SIG-M5 (cell line): ENCODE measurements around the gene CCDC8.
"Not testable (repeated sequence)": the region's sequence is repeated elsewhere in the genome, so short reads cannot be mapped to it uniquely, and the experiment has no call there.

Experiments
- DNase-seq: peaks from one replicate; lab custom pipeline; 2025; lab: John Stamatoyannopoulos, UW

The CCDC8 gene

DNA sequence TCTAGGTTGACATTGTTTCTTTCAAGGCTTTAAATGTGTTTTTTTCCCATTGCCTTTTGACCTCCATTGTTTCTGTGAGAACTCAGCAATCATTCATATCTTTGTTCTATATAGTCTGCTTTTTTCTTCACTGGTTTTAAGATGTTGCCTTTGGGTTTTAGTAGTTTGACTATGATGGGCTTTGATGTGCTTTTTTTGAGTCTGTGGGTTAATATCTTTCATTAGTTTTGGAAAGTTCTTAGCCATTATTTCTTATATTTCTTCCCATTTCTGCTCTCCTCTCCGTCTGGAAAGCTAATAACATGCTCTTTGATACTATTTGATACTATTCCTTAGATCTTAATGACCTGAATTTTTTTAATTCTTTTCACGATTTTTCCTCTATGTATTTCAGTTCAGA, 32.7 kb downstream of the CCDC8 start:
- no peak for DNase-seq

DNA sequence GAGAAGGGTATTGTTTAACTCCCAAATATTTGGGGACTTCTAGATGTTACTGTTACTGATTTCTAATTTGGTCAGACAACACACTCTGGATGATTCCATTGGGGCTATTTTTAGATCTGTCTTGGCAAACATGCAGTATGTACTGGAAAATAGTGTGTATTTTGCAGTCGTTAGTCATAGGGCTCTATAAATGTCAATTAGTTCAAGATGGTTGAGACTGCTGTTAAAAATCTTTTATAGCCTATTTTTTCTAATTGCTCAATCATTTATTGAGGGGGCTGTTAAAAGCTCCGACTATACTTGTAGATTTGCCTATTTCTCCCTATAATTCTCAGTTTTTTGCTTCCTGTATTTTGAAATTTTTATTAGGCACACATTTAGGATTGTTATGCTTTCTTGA, 35.1 kb downstream of the CCDC8 start:
- DNase-seq: no peak

DNA sequence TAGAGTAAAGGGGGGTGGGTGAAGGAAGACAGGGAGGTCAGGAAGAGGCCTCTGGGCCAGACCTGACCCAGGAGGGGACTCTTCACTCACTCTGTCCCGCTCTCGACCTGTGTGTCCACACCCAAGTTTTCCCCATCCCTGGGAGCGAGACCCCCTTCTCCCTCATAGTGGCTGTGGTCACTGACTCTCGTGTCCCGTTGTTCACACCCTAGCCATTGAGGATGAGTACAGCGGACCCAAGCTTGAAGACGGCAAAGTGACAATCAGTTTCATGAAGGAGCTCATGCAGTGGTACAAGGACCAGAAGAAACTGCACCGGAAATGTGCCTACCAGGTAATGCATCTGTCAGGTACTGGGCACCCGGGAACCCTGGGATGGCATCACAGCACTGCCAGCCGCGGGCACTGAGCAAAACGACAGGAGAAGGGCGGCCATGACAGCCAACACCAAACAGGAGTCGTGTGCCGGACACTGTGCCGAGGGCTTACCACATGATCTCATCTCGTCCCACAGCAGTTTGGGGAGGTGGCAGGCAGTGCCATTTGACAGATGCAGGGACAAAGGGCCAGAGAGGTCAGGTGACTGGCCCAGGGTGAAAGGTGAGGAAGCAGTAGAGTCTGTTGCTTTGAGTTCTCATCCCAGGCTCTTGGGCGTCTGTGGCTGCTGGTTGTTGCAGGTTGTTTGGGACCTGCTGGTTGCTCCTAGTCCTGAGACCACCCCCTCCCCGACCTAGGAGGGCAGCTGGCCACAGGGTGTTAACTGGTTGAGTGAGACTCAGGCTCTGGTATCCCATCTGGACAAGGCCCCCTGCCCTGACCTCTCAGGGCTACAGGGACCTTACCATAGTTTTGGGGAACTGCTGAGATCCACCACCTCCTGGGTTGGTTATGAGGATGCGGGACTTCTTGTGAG, 36.9 kb downstream of the CCDC8 start:
- no peak for DNase-seq

- not testable (repeated sequence) for DNase-seq
Measured at GRCh38 chr19:46375476-46376067, 37.8 kb downstream of the CCDC8 start.

- no peak for DNase-seq
Measured at GRCh38 chr19:46374536-46375475, 38.6 kb downstream of the CCDC8 start.

DNA sequence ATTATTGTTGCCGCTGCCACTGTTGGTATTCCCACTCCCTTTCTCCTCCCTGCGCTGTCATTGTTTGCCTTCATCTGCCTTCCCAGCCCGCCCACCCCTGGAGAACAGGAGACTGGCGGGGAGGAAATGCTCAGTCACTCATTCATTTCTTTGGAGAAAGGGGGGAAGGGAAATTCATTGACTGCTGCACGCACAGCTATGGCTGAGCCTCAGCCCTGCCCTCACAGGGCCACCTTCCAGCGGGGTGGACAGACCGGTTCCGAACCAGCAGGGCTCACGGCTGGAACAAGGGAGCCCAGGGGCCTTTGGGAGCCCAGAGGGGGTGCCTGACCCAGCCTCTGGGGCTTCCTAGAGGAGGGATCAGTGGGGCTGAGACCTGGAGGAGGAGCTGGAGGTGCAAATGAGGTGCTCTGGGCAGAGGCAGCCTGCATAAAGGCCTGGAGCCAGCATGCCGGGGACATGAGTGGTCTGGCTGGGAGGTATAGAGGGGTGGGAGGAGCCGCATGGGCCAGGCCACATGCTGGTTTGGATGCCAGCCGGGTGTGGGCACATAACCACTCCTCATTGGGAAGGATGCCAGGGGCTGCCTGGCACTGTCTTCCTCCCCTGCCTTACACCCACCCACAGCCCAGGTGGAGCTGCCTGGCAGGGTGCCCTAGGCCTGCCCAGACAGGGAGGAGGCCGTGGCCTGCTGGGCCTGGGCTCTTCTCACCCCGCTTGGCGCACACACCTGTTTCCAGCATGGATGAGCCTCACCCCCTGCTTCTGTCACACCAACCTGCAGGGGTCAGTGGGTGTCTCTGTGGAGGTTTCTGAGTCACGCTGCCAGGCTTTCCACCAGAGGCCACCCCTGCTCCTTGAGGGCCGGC, 39.6 kb downstream of the CCDC8 start:
- no peak for DNase-seq

DNA sequence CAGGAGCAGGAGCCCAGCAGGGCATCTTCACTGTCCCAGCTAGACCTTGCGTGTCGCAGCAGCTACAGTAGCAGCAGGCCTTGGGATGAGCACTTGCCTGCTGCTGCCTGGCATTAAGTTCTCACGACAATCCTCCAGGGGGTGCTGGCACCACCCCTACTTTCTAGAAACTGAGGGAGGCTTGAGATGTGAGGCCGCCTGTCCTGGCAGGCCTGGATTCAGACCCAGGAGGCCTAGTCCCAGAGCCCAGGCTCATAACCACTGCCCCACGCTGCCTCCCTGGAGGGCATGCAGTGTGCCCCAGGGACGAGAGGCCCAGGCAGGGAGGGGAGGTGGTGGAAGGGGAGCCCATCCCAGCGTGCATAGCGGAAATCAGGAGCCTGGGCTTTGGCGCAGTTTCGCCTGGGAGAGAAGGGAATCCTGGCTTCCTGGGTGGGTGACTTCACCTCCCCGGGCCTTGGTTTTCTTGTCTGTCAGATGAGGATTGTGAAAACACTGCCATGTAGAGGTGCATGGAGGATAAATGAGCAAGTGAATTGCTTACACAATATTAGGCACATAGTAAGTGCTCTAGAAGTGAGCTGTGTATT, 40.4 kb downstream of the CCDC8 start:
- DNase-seq: no peak

DNA sequence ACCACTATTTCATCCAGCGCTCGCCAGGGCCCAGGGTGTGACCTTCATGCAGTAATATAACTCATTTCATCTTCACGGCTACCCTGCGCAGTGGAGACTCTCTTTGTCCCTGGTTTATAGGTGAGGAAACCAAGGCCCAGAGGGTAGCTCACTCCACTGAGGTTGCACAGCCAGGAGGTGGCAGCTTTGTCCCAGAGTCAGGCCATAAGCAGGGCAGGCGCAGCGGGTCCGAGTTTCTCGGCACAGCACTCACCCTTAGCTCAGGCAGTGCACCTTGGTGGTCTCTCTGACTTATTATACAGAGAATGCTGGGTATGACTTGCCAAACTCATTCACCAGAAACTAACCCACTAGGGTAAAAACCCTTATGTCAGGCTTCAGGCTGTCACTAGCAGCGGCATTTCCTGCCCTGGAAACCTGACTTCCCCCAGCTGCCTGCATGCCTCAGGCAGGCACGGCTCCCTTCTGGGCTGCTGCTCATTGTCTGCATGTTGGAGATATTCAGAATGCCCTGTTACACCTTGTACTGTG, 41.9 kb downstream of the CCDC8 start:
- DNase-seq: no peak

DNA sequence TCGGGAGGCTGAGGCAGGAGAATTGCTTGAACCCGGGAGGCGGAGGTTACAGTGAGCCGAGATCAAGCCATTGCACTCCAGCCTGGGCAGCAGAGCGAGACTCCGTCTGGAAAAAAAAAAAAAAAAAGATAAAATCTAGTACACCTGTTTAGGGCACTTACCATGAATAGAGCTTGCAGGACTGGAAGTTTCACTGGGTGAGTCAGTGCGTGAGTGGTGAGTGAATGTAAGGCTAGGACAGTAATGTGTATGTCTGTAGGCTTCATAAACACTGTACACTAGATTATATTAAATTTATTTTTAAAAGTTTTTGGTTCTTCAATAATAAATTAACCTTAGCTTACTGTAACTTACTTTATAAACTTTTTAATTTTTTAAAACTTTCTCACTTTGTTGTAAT, 43.5 kb downstream of the CCDC8 start:
- no peak for DNase-seq

- DNase-seq: no peak
Measured at GRCh38 chr19:46368116-46368515, 45.2 kb downstream of the CCDC8 start.

GRCh38 chr19:46367426-46367825, 45.9 kb downstream of the CCDC8 start:
- no peak for DNase-seq

- DNase-seq: no peak
Measured at GRCh38 chr19:46366620-46367292, 46.6 kb downstream of the CCDC8 start.

- DNase-seq: no peak
Measured at GRCh38 chr19:46365561-46365960, 47.8 kb downstream of the CCDC8 start.

DNA sequence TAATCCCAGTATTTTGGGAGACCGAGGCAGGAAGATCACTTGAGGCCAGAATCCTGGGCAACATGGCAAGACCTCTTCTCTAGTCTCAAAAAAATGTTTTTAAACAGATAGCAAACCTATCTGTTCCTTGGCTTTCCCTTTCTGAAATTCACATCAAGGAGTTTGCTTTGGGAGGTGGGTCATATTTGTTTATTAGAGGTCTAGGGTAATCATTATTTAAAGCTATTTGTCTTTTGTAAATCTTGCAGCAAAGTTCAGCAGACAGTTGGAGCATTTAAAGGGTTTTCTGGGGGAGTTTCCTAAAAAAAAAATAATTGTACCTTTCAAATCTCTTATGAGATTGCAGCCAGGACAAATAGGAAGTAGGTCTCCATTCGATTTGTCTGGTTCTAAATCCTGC, 49.0 kb downstream of the CCDC8 start:
- no peak for DNase-seq

DNA sequence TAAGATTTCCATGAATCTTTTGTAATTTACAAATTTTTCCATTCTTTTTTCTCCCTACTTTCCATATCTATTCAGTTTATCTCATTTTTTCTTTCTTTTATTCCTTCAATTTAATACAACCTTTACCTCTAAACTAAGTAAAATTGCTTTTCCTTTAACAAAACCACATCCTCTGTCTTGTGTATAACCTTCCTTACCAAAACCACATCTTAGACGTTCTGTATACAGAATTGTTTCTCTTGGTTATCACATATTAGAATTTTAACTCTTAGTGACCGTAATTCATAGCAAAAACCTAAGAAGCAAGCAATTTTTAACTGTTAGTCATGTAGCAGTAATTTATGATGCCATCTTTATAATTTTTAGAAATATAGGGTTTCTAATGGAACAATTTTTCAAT, 51.4 kb downstream of the CCDC8 start:
- DNase-seq: no peak
